Sigmoid colon (tissue), 4 donors: ENCODE results near the gene WDR33.

ENCODE experiments used
- CTCF ChIP-seq, 4 experiments: fragments of 450-650 bp in 3 of 4; fragments of 200-600 bp in 1 of 4; IDR thresholded peaks; one replicate each; pipeline ENCODE4 v1.5.1; 2016 to 2019; ENCODE audit warnings: antibody characterized with exemption in 4 of 4, mild to moderate bottlenecking in 3 of 4, moderate library complexity in 2 of 4
- EP300 ChIP-seq, 4 donors: sonication (generic); formaldehyde crosslinking; IDR thresholded peaks; one replicate each; pipeline ENCODE4 v1.6.1; 2017; ENCODE audit warnings: antibody characterized with exemption in 4 of 4
- POLR2A ChIP-seq, 2 donors: fragments of 450-650 bp; IDR thresholded peaks; one replicate each; pipeline ENCODE4 v1.6.1; 2016; ENCODE audit warnings: antibody characterized with exemption in 2 of 2, mild to moderate bottlenecking in 2 of 2, moderate library complexity in 2 of 2
- POLR2AphosphoS5 ChIP-seq, 4 donors: sonication (generic); formaldehyde crosslinking; IDR thresholded peaks; one replicate each; pipeline ENCODE4 v1.6.1; 2017; ENCODE audit warnings: antibody characterized with exemption in 4 of 4

GRCh38 chr2:127664065-127664894, 146.7 kb downstream of the WDR33 start:
- TF ChIP-seq CTCF (IDR thresholded peaks at IDR 0.05), result no peak
- TF ChIP-seq EP300 (IDR thresholded peaks at IDR 0.05), result no peak
- TF ChIP-seq POLR2AphosphoS5 (IDR thresholded peaks at IDR 0.05), result peak in 2 of 4 donors; percentile 40 to 41
- no peak for TF ChIP-seq POLR2A (IDR thresholded peaks at IDR 0.05)
